Lung (tissue), 12 donors: ENCODE data around the gene PAK6. TPM values are rescaled to one million over a fixed set of nuclear protein-coding genes. Genes with fewer than 3 reads are reported as not detected.
A peak's percentile ranks its signal among the peaks of the same experiment; 100 is the strongest.

ENCODE experiments used
- ATAC-seq: fragments of 200-7000 bp; cut with Tn5 transposase; one replicate; pipeline ENCODE4 v1.9.1; 2020; ENCODE audit warnings: moderate number of reproducible peaks; ENCODE audit not compliant: insufficient read depth, low FRiP score
- DNase-seq, 3 donors: peaks; one replicate each; pipeline ENCODE4 v3.0.0-alpha.2; 2013 to 2017
- H3K27ac ChIP-seq, 2 donors: one replicate each; pipeline ENCODE4 v1.5.1; 2013; ENCODE audit warnings: mild to moderate bottlenecking in 2 of 2, moderate library complexity in 2 of 2, control low read depth in 1 of 2, inconsistent platforms in 1 of 2, low read depth in 1 of 2, low read length in 1 of 2
- H3K27me3 ChIP-seq, 3 donors: one replicate each; pipeline ENCODE4 v1.5.1; 2013; ENCODE audit warnings: low read length in 2 of 3; ENCODE audit not compliant: control insufficient read depth in 3 of 3, insufficient read depth in 3 of 3
- H3K36me3 ChIP-seq, 4 donors: one replicate each; pipeline ENCODE4 v1.5.1; 2013; ENCODE audit warnings: low read length in 4 of 4, mild to moderate bottlenecking in 1 of 4, moderate library complexity in 1 of 4; ENCODE audit not compliant: control insufficient read depth in 4 of 4, insufficient read depth in 4 of 4
- H3K4me1 ChIP-seq, 5 donors: one replicate each; pipeline ENCODE4 v1.5.1; 2013; ENCODE audit warnings: low read length in 5 of 5, mild to moderate bottlenecking in 2 of 5, moderate library complexity in 1 of 5; ENCODE audit not compliant: control insufficient read depth in 5 of 5, insufficient read depth in 5 of 5
- H3K4me3 ChIP-seq: one replicate; pipeline ENCODE4 v1.5.1; 2013; ENCODE audit warnings: mild to moderate bottlenecking, control low read depth, moderate library complexity
- H3K9ac ChIP-seq, 2 donors: one replicate each; pipeline ENCODE4 v1.5.1; 2013; ENCODE audit warnings: low read length in 2 of 2, control low read depth in 1 of 2; ENCODE audit not compliant: insufficient read depth in 1 of 2
- H3K9me3 ChIP-seq, 4 donors: one replicate each; pipeline ENCODE4 v1.5.1; 2013; ENCODE audit warnings: low read length in 3 of 4, mild to moderate bottlenecking in 1 of 4, moderate library complexity in 1 of 4; ENCODE audit not compliant: control insufficient read depth in 4 of 4, insufficient read depth in 3 of 4
- CTCF ChIP-seq: IDR thresholded peaks from 2 replicates; pipeline ENCODE4 v1.5.1; 2012; ENCODE audit warnings: mild to moderate bottlenecking; ENCODE audit errors: control extremely low read depth, extremely low read depth
- WGBS, 2 donors: extraction: QIAGEN DNeasy Blood & Tissue Kit; methylation state at CpG; one replicate each; pipeline ENCODE4 v1.1.7; 2013; 5-methylcytosine and 5-hydroxymethylcytosine counted together
- polyA plus RNA-seq, 2 donors: library from polyadenylated mRNA; stranded (reverse); fragments of 200-250 nt; gene quantifications; one replicate each; pipeline ENCODE4 v1.2.1, GENCODE V29; 2013
- total RNA-seq, 2 donors: library from RNA; depleted of rRNA in 1 of 2; stranded (reverse); fragments of >200 nt in 1 of 2; gene quantifications; one replicate each; pipeline ENCODE4 v1.2.1, GENCODE V29; 2014 to 2021
- donor health status: control.
- donor health status: control.
- donor health status: Bipolar disorder and iron deficiency.
- donor health status: healthy.
- donor health status: DM: yes; HTN: yes; CAD: no.

Gene PAK6
- total and polyA plus RNA-seq, 4 donors = 5.8 to 10.4 (median 7.2) TPM

- ATAC-seq (no peak), DNase-seq (no peak)
- no peak overlapping the region for H3K27ac ChIP-seq
- 91 to 93% methylated on average over 10 of the region's 10 CpGs for WGBS, 2 donors
- H3K4me3 ChIP-seq = no peak overlapping the region
- peaks cover 0 to 11% (median 5%) of the 10 kb centered on the region in 5 donors for H3K4me1 ChIP-seq
- H3K27me3 ChIP-seq = peaks cover 0 to 7% (median 0%) of the 10 kb centered on the region in 3 donors
- no peaks in the 10 kb centered on the region for H3K9me3 ChIP-seq
- no peak overlapping the region for H3K9ac ChIP-seq
- TF ChIP-seq CTCF = no peak
- H3K36me3 ChIP-seq = no peaks in the 10 kb centered on the region
Measured at GRCh38 chr15:40312370-40313158, 73.7 kb downstream of the PAK6 start.

GRCh38 chr15:40313531-40314398, 74.9 kb downstream of the PAK6 start:
- 30 to 36% methylated on average over 10 of the region's 10 CpGs for WGBS, 2 donors
- Histone ChIP-seq H3K4me3 (no peak overlapping the region), H3K9ac (no peak overlapping the region), H3K27ac (no peak overlapping the region), H3K27me3 (peaks cover 0 to 7% (median 0%) of the 10 kb centered on the region in 3 donors), H3K9me3 (no peaks in the 10 kb centered on the region), H3K4me1 (peaks cover 0 to 7% (median 3%) of the 10 kb centered on the region in 5 donors), H3K36me3 (no peaks in the 10 kb centered on the region)
- no peak for TF ChIP-seq CTCF
- DNase-seq = peak; percentile 61 to 83 (median 67)
- ATAC-seq = peak; percentile 57

GRCh38 chr15:40314723-40315276, 75.9 kb downstream of the PAK6 start:
- TF ChIP-seq CTCF = no peak
- H3K9me3 ChIP-seq = no peaks in the 10 kb centered on the region

More at GRCh38 chr15:40314723-40315276, 75.9 kb downstream of the PAK6 start:
- Histone ChIP-seq H3K9ac (no peak overlapping the region), H3K36me3 (no peaks in the 10 kb centered on the region), H3K4me3 (no peak overlapping the region), H3K27me3 (peaks cover 0 to 9% (median 0%) of the 10 kb centered on the region in 3 donors), H3K4me1 (peaks cover 0 to 7% (median 0%) of the 10 kb centered on the region in 5 donors), H3K27ac (no peak overlapping the region)
- 59 to 66% methylated on average over 4 of the region's 4 CpGs for WGBS, 2 donors
- DNase-seq = no peak
- ATAC-seq = no peak
